Measurements from ENCODE around the gene DLG3.

GRCh38 chrX:70455366-70456202 lies 10.9 kb downstream of the DLG3 start:
- TF ChIP-seq GATA2 (IDR thresholded peaks at IDR 0.05; ENCODE audit: low read depth, low read length) (no peak), GATA3 (IDR thresholded peaks at IDR 0.05; ENCODE audit: low read depth, low read length) (no peak)
